GM12873 (cell line): Measurements from ENCODE around the gene ZC3H7A.

ENCODE experiments used
- CTCF ChIP-seq: IDR thresholded peaks from 2 replicates; pipeline ENCODE4 v1.5.1; 2012; ENCODE audit warnings: low read depth, mild to moderate bottlenecking, moderate library complexity, low read length, control low read depth; ENCODE audit not compliant: insufficient read depth; ENCODE audit errors: missing control alignments

The ZC3H7A gene

GRCh38 chr16:11731222-11731621 lies 65.8 kb downstream of the ZC3H7A start:
- no peak for TF ChIP-seq CTCF

- no peak for TF ChIP-seq CTCF
These were observed 67.3 kb downstream of the ZC3H7A start for GRCh38 chr16:11729787-11730186.

- TF ChIP-seq CTCF: no peak
These were observed 69.1 kb downstream of the ZC3H7A start for GRCh38 chr16:11727796-11728543.

GRCh38 chr16:11726008-11726407 lies 71.0 kb downstream of the ZC3H7A start:
- TF ChIP-seq CTCF: no peak

- TF ChIP-seq CTCF: no peak
These were observed 71.6 kb downstream of the ZC3H7A start for GRCh38 chr16:11725457-11725856.

GRCh38 chr16:11722468-11722808 lies 74.6 kb downstream of the ZC3H7A start:
- TF ChIP-seq CTCF: no peak

GRCh38 chr16:11721781-11722467 lies 75.1 kb downstream of the ZC3H7A start:
- no peak for TF ChIP-seq CTCF
